NT2/D1 (cell line): Measurements from ENCODE around the gene RRBP1.

Experiments used
- SUZ12 ChIP-seq: IDR thresholded peaks from 2 replicates; pipeline ENCODE4 v1.6.1; 2011; ENCODE audit not compliant: insufficient read length, insufficient read depth; ENCODE audit errors: extremely low read depth
- ZNF274 ChIP-seq: IDR thresholded peaks from 2 replicates; pipeline ENCODE4 v1.6.1; 2011; ENCODE audit warnings: mild to moderate bottlenecking, low read depth, low read length

GRCh38 chr20:17725094-17725835 is 43.2 kb upstream of the RRBP1 start:
- TF ChIP-seq SUZ12, result no peak
- no peak for TF ChIP-seq ZNF274
